22Rv1 (cell line): ENCODE data around the gene TMEM94.

Experiments used
- CTCF ChIP-seq: fragments of 450-650 bp; IDR thresholded peaks from 2 replicates; pipeline ENCODE4 v1.5.1; 2017; ENCODE audit warnings: mild to moderate bottlenecking
- ZFX ChIP-seq: fragments of 450-650 bp; IDR thresholded peaks from 2 replicates; pipeline ENCODE4 v1.6.1; 2017; ENCODE audit warnings: antibody characterized with exemption, borderline replicate concordance

GRCh38 chr17:75490173-75490743 is 33.8 kb downstream of the TMEM94 start:
- no peak for TF ChIP-seq CTCF
- no peak for TF ChIP-seq ZFX
